ENCODE data around the gene SLC16A14.

GRCh38 chr2:230090967-230091366 lies 22.2 kb upstream of the SLC16A14 start:
- TF ChIP-seq CTCF (conservative IDR thresholded peaks at IDR 0.05; ENCODE audit: low read depth, low read length), result no peak
- no peak for TF ChIP-seq EZH2 (IDR thresholded peaks at IDR 0.05; ENCODE audit: low read length, unreplicated experiment)
